ENCODE data around the gene PLS1. TPM values are rescaled to one million over a fixed set of nuclear protein-coding genes. Genes with fewer than 3 reads are reported as not detected.

Gene PLS1
- total and polyA plus RNA-seq, 2 of the 8 experiments (the other 6 are each of a cell fraction or from before 2014, with no cell fraction given), result 18.7 to 44.7 TPM

GRCh38 chr3:142595951-142596725 is at the start of gene PLS1 (continued):
- TF ChIP-seq CTCF (IDR thresholded peaks at IDR 0.05; ENCODE audit: control extremely low read depth in 1 of 3, insufficient read depth in 1 of 3, low read depth in 1 of 3, low read length in 3 of 3) (peak in 1 of 3 experiments; percentile 6; a peak in 1 of 4 replicates), SP1 (IDR thresholded peaks at IDR 0.05; ENCODE audit: low read depth, low read length) (peak; percentile 96), NRF1 (IDR thresholded peaks at IDR 0.05; ENCODE audit: low read depth, low read length) (peak; percentile 90), USF2 (IDR thresholded peaks at IDR 0.05; ENCODE audit: low read length) (no peak), RFX5 (IDR thresholded peaks at IDR 0.05; ENCODE audit: borderline replicate concordance, low read depth, low read length) (peak; percentile 34; the same call in 1 of the 2 replicates), TAF1 (IDR thresholded peaks at IDR 0.05; ENCODE audit: low read depth, low read length) (peak; percentile 88), E2F6 (IDR thresholded peaks at IDR 0.05) (peak; percentile 78), SUZ12 (IDR thresholded peaks at IDR 0.05; ENCODE audit: low read length) (no peak), SIRT6 (IDR thresholded peaks at IDR 0.05; ENCODE audit: low read length) (no peak), CEBPB (IDR thresholded peaks at IDR 0.05; ENCODE audit: low read depth, low read length) (0 out of 2 replicates have a peak, but pooled peaks have one; percentile 24)
- TF ChIP-seq, protein P1, sequence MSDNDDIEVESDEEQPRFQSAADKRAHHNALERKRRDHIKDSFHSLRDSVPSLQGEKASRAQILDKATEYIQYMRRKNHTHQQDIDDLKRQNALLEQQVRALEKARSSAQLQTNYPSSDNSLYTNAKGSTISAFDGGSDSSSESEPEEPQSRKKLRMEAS (IDR thresholded peaks at IDR 0.05), result peak; percentile 41
